HG02763 (cell line): ENCODE results near the gene PKNOX2.

Source experiments
- ATAC-seq: cut with Tn5 transposase; IDR thresholded peaks from one replicate; pipeline ENCODE4 v1.9.1; 2021; ENCODE audit warnings: mild to moderate bottlenecking, moderate library complexity; ENCODE audit not compliant: unreplicated experiment

The PKNOX2 gene

DNA sequence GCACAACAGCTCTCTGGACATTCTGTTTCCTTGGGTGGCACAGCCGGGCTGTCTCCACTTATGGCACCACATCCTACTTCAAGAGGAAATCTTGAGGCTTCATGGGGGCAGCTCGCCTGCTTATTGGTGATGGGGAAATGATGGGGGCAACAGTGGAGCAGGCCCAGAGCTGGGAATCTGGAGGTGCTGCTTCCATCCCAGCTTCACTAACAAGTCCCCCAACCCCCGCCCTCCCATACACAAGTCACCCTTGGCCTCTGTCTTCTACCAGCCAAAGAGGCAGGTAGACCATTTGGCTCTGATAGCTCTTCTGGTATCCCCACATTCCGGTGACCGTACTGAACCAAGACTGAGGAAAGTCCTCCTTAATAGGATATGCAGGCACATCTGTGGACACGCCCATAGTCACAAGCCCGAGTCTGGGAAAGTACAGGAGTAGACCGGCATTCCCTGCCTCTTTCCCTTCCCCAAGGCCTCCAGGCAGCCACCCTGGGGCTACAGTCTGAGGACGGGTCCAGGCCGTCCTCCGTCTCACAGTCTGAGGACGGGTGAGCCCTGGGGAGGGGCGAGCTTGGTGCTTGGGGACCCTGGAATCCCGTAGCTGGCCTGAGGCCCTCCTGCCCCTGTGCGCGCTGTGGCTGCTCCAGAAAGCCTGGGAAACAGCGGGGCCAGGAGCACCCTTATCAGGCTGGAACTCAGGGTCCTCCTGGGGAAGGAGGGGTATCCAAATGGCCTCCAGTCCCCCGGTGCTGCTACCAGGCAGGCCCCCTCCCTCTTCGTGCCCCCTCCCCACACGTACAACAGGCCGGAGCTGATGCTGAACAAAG, 185.9 kb downstream of the PKNOX2 start:
- ATAC-seq, result no peak

DNA sequence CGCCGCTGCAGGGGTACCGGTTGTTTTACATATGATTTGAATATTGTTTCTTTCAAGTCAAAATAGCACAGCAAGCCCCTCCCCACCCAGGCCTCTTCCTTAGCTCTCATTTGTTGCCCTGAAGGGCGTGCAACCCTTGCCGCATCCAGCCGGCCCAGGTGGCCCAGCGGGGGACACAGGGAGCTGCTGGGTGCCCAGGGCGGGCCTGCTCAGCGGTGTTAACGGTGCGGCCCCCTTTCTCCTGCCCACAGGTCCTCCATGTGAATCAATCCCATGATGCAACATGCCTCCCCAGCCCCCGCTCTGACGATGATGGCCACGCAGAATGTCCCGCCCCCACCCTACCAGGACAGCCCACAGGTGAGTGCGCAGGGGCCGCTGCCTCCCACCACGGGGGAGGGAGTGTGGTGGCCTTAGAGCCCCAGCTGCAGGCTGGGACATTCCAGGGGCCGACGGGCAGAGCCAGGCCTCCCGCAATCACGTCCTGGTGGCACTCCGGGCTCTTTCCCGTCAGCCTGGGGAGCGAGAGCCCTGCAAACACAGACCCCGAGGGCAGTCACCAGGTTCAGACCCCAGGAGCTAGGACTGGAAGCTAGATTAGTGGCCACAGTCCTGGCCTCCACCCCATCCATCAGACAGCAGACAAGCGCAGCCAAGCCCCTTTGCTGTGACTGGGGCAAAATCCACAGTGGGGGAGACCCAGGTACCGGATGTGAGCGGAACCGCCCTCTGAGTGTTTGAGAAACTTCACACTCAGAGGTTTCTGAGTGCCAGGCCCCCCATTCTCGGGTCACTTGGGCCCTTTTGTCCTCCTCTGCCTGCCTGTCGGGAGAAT, 186.7 kb downstream of the PKNOX2 start:
- no peak for ATAC-seq

DNA sequence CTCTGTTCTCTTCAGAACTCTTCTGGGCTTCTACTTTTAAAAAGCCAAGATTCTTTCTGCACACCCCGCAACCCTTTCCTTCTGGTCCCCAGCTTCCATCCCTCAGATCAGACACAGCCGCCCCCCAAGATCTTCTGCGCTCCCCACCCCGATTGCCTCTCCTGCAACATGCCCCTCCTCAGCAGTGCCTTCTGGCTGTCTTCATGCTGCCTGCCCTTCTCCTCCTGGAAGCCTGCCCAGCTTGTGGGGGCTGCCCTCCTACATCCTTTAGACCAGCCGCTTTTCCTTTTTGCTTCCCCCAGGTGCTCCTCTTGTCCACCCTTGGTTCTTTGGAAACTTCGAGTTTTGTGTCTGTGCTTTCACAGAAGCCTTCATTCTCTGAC, 187.3 kb downstream of the PKNOX2 start:
- no peak for ATAC-seq

DNA sequence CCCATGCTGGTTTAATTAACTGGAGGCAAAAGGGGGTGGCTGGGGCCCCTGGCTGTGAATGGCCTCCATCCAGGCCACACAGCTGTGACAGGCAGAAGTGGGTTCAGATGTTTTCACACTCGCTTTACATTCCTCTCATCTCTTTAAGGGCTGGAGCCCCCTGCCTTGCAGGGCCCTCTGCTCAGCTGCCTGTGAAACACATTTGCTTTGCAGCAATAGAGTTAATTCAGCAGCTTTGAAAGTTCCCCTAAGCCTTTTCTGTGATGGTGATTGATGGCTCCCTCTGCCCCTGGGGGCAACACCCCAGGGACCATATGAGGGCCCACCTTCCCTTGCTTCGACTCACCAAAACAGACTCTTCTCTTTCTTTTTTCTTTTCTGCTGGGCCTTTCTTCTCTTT, 192.2 kb downstream of the PKNOX2 start:
- no peak for ATAC-seq

DNA sequence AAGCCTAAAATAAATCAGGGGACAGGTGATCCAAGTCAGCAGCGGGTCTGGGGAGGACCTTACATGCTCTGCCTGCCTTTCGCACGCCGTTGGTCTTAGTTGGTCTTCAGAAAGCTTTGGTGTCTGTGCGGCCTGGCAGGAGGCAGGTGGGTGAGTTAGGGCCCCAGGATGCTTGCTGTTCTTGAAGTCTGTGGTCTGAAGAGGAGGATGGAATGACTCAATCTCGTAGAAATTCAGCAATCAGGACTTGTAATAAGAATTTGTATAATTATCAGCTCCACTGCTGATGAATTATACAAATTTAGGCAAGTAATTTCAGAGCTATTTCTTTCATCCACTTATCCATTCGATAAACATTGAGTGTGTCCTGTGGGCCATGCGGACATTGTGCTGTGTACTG, 193.0 kb downstream of the PKNOX2 start:
- no peak for ATAC-seq

DNA sequence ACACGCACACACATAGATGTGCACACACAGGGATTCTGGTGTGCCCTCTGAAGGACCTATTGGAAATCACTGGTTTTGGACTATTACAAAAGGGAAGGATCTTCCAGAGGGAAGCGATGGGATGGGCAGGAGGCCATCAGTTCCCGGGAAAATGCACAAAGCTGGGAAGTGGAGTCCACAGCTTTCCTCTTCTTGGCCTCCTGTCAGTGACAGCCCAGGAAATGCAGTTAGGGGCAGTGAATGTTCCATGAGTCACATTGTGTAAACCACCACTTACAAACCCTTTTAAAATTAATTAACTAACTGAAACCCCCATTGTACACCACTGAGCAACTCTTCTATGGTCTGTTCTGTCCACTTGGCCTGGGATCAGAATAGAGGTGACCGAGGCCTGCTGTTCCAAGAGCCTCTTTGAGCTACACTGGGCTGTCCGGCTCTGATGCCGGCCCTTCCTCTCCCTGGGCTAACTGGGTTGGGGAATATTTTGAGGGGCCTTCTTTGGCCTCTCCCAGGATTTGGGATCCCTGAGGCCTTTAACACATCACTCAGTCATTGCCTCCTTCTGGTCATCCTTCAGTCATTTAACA, 193.8 kb downstream of the PKNOX2 start:
- ATAC-seq, result no peak

DNA sequence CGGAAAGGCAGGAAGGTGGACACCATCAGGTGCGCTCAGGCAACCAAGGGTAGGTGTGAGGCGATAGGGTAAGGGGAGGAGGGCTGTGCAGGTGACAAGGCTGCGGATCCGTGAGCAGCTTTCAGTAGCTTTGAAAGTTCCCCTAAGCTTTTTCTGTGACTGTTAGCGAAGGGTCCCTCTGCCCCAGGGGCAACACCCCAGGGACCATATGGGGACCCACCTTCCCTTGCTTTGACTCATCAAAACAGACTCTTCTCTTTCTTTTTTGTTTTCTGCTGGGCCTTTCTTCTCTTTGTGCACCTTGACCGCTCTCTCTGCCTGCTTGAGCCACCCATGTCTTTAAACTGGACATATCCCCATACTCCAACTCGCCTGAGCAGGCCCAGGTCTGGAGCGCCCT, 194.6 kb downstream of the PKNOX2 start:
- ATAC-seq, result no peak

DNA sequence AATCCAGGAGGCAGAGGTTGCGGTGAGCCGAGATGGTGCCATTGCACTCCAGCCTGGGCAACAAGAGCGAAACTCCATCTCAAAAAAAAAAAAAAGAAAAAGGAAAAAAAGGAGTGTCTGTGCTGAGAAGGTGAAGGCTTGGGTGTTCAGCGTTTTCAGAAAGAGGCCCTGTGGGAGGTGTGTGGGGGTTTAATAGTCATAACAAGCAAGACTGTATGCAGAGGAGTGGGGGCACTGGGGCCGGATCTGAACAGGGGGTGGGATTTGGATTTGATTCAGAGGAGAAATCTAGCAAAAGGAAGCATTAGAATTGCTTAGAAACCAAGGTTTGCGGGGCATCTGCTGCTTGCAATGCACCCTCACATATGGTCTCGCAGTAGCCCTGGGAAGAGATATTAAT, 195.5 kb downstream of the PKNOX2 start:
- ATAC-seq, result no peak

DNA sequence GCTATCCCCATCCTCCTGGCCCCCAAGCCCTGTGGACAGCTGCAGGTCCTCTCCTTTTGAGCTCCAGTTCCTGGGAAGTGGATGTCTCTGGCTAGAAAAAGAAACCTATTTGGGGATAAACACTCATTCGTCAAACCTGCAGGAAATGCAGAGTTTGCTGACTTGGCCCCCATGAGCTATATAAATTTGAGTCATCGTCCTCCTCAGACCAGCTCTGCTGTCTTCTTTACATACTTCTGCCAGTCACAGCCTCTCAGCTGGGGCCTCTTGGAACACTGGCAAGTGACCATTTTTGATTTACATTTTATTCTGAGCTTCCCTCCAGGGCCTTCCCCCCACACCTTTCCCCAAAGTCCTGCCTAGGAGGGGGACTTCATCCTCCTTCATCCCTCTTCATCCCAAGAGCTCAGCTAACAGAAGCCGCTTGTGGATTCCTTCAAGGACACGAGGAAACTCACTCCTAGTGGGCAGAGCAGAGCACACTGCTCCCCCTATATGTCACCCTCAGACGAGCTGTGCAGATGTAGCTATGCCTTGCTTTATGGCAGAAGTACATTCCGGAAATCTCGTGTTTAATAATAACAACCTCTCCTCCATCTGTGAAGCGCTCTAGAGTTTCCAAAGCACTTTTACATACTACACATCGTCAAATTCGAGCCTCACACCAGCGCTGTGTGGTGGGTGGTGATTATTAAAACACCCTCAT, 199.7 kb downstream of the PKNOX2 start:
- ATAC-seq, result no peak

DNA sequence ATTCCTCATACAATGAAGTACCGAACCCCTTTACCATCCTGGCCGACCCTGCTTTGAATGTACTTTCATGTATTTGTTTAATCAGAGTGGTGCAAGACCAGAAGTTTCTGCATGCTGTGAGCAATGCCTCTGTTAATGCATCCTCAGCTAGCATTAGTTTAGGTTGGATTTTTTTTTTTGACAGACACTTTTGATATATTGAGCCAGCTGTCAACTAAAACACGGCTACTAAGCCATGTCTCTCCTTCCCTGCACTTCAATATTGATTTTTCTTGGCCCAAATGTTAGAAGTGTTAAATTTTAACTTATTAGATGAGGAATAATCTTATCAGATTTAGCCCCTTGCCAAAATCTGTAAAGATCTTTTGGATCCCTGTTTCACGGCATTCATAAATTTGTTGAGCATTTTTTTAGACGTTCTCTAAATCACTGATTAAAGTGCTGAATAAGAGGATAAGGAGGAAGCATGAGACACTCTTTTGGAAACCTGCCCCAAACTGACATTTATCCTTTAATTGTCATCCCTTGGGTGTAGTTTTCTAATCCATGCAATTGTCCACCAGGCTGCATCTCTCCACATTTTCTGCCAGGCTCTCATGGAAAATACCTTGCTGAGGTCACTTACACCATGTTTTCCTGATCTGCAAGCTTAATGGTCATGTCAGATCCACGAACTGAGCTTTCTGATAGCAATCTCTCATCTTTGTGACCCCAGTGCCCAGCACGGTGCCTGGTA, 200.8 kb downstream of the PKNOX2 start:
- ATAC-seq, result no peak

DNA sequence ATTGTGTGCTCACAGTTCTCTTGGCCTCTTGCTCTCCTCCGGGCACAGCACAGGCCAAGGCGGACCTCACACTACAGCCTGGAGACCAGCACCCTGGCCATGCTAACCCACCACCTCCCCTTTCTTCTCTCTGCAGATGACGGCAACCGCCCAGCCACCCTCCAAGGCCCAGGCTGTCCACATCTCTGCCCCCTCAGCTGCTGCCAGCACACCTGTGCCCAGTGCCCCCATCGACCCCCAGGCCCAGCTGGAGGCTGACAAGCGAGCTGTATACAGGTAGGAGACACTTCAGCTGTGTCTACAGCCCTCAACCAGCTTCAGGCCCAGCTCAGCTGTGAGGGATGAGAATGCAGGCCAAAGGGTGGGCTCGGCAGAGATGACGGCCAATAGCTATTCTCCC, 203.2 kb downstream of the PKNOX2 start:
- ATAC-seq, result no peak

DNA sequence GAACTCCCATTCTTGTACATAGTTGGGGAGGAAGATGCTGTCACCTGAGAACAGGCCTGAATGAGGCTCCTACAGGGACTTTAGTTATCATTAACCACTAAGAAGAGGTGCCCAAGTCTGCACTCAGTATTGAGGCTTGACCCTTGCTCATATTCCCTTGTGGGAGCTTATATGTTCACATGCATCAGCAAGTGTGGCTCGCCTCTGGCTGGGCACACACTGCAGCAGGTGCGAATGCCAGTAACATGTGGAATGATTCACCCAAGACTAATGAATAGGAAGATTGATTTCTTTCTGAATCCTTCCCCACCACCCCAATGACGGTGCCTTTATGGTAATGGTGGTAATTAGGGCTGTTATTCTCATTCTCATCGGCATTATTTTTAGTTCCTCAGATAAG, 204.2 kb downstream of the PKNOX2 start:
- no peak for ATAC-seq

DNA sequence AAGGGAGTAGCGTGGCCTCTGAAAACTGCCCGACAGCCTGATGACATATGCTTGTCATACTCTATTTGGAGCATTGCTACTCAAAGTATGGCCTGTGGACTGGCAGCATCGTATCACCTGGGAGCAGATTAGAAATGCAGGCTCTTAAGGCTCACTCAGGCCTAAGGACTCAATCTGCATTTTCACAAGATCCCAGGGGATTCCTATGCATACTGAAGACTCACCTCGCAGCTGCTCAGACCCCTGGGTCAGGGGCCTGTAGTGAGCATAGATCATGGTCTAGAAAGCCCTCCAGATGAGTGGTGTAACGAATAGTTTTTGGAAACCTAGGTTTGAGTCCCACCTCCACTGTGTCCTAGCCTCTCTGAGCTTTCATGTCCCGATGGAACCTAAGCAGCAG, 205.3 kb downstream of the PKNOX2 start:
- no peak for ATAC-seq

DNA sequence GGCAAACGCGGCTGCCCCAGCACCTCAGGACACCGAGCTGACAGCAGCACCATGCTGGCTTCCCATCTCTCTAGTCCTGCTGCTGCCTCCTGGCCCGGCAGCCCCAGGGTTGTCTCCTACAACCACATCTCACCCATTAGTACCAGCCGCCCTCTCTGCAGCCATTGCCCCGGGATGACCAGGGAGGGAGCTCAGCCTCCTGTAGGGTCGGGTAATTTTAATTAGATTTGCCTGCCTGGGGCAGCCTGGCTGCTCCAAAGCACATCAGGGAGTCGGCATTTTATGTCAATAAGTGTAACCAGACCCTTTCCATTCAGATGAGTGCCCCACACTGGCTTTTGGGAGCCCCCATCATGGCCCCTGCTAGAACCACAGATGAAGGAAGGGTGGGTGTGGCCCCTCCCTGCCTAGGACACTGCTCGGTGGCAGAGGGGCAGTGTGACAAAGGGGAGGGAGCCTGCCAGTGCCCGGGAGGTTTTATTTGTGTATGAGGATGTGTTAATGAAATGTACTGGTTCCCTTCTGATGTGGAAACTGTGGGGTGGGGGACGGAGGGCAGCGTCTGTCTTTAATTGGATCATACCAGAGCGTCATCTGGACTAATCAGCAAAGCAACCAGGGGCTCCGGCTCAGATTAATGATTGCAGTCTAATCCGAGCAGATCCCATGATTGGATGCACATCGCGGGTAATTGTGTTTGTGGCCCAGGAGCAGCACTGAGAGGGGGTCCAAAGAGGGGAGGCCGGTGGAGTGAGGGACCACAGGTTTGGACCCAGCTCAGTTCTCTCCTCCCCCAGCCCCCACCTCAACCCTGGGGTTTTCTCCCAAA, 206.2 kb downstream of the PKNOX2 start:
- no peak for ATAC-seq

DNA sequence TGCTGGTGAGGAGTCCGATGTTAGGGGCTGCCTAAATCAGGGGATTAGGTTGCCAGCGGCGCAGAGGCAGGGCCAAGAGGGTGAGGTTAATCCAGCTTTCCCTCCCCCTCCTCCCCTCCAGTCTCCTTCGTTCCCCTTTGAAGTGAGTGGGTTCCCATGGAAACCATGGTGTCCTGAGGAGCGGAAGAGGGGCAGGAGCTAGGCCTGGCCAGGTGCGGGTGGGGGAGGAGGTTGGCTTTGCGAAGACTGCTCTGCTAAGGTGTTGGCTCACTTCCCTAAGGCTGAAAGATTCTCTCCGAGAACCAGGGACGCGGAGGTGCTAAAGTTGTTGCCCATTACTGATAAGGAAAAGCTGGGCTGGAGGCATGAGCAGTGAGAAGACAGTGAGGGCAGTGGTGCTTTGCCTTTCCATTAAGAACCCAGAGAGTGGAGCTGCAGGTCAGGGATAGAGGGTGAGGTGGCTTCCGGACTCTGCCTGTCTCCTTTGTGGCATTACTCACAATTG, 206.9 kb downstream of the PKNOX2 start:
- ATAC-seq, result no peak

DNA sequence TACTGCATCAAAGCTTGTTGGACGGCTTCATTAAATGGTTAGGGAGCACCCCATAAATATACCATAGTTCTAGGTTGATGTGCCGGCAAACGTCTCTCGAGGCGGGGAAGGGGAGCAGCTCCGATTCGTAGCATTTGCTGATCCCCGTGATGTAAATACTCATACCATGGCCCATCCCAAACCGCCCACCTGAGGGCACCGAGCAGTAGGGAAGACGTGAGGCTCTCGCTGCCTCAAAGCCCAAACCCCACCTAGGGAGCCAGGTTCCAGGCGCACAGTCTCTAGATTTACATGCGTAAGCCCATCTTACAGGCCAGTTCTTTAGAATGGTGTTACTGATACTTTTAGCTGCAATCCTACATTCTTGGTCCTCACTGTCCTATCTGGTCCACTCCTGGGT, 207.5 kb downstream of the PKNOX2 start:
- ATAC-seq, result no peak

DNA sequence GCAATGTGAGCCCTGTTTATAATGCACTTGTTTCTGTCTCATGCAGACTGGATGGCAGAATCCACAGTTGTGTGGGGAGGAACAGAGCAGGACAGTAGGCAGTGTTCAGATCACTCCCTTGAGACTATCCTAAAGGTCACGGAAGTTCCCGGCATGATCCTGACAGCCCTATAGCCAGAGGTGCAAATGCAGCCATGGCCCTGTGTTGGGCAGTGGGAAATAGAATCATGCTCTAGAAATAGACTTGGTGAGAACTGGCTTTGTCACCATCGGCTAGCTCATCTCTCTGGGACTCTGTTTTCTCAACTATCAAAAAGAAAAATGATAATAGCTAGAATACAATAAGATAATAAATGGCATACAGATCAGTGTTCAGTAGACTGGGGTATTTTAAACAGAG, 208.4 kb downstream of the PKNOX2 start:
- no peak for ATAC-seq

DNA sequence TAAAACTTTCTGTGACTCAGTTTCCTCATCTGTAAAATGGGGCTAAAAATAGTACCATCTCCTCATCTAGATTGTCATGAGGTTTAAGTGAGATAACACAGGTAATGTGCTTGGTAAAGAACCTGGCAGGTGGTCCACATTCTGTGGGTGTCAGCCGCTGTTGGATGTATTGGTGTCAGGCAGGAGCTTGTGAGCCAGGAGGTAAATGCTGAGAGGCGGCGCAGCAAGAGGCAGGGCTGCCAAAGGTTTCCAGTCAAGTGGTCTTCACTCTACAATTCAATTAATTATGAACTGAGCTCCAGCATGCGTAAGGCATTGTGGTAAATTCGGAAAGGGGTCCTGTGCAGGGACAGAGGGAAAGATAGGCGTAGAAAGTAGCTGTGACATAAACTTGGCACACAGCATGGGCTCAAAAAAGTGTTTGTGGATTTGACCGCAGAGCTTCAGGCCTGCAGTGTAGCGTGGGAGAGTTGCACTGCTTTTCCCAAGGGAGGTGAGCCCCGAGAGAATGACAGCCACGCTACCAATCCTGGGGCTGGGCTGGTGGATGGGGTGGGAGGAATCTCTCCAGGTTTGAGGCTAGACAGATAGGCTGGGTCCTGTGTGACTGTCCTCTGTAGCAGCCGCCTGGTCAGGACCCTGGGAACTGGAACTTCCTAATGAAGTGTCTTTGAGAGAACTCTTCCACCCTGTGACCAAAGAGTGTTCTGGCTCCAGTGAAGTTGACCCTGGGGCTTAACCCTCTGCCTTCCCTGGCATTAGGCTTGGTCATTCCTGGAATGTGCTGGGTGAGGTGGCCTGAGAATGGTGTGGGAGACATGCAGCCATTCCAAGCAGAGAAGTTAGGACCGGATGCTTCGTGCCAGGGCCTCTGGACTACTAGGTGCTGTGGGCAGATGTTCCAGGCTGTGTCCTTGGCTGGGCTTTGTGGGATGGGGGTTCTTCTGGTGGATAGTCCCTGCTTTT, 209.2 kb downstream of the PKNOX2 start:
- no peak for ATAC-seq
